ENCODE measurements around the gene FAAP20.

GRCh38 chr1:2202843-2203601 lies 8.4 kb upstream of the FAAP20 start:
- TF ChIP-seq, protein P1, sequence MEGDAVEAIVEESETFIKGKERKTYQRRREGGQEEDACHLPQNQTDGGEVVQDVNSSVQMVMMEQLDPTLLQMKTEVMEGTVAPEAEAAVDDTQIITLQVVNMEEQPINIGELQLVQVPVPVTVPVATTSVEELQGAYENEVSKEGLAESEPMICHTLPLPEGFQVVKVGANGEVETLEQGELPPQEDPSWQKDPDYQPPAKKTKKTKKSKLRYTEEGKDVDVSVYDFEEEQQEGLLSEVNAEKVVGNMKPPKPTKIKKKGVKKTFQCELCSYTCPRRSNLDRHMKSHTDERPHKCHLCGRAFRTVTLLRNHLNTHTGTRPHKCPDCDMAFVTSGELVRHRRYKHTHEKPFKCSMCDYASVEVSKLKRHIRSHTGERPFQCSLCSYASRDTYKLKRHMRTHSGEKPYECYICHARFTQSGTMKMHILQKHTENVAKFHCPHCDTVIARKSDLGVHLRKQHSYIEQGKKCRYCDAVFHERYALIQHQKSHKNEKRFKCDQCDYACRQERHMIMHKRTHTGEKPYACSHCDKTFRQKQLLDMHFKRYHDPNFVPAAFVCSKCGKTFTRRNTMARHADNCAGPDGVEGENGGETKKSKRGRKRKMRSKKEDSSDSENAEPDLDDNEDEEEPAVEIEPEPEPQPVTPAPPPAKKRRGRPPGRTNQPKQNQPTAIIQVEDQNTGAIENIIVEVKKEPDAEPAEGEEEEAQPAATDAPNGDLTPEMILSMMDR (IDR thresholded peaks at IDR 0.05) = no peak
- TF ChIP-seq POLR2A (IDR thresholded peaks at IDR 0.05) = no peak

Measured in testis (tissue), 2 donors.